HG02763 (cell line): ENCODE results near the gene SLC10A3.

ENCODE experiments used
- ATAC-seq: cut with Tn5 transposase; IDR thresholded peaks from one replicate; pipeline ENCODE4 v1.9.1; 2021; ENCODE audit warnings: mild to moderate bottlenecking, moderate library complexity; ENCODE audit not compliant: unreplicated experiment

The SLC10A3 gene

DNA sequence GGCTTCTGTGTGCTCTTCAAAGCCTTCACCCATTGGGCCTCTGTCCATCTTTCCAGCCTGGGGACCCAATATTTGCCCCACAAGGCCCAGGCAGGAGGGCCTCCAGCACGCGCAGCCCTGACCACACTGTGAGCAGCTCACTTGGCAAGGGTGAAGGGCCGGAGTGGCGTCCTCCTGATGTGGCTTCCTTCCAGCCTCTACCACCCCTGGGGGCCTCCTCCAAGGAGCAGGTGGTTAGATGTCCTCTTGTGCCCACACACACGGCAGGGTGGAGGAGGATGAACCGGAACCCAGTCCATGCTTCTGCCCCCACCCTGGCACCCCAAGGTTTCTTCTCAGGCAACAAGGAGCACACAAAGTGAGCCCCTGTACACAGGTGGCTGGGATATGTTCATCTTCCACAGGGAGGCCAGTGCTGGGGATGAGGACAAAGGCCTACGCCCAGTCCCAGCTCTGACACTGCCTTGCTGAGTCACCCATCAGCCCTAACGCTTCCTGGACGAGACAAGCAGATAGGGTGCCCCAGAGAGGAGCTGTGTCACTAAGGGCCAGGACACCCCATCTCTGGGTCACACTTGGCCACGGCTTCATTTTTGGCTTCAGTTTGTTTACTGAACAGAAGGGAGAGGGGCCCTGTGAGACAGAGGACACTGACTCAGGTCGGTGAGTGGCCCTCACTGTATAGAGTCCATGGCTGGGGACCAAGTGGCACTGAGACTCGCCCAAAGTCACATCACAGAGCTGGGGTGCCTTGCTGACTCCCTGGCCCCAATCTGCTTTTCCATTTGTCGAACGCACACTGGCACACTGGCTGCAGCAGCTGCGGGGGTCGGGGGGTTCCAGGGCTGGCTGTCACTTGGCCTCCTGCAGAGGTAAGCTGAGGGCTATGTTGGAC lies 5.9 kb downstream of the SLC10A3 start:
- ATAC-seq: no peak

DNA sequence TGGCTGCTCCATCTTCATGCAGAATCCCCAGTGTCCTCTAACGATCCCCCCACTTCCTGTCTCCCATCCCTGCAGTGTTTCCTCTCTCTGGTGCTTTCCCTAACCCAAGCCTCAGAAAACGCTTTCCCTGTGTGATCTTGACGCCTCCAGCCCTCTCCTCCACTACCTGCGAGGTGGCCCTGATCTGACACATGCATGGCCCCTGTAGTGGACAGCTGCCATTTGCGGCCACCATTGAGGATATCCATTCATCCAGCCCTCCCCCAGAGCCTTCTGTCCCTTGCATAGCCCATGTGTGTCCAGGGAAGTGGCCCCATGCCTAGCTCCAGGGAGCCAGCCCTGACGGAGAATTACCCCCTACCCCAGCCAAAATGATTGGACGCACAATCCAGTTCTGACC lies 7.1 kb downstream of the SLC10A3 start:
- no peak for ATAC-seq

GRCh38 chrX:154482786-154483185 lies 7.6 kb downstream of the SLC10A3 start:
- no peak for ATAC-seq

- ATAC-seq: no peak
These were observed 8.4 kb downstream of the SLC10A3 start for GRCh38 chrX:154481911-154482601.

GRCh38 chrX:154481195-154481594 lies 9.2 kb downstream of the SLC10A3 start:
- no peak for ATAC-seq

DNA sequence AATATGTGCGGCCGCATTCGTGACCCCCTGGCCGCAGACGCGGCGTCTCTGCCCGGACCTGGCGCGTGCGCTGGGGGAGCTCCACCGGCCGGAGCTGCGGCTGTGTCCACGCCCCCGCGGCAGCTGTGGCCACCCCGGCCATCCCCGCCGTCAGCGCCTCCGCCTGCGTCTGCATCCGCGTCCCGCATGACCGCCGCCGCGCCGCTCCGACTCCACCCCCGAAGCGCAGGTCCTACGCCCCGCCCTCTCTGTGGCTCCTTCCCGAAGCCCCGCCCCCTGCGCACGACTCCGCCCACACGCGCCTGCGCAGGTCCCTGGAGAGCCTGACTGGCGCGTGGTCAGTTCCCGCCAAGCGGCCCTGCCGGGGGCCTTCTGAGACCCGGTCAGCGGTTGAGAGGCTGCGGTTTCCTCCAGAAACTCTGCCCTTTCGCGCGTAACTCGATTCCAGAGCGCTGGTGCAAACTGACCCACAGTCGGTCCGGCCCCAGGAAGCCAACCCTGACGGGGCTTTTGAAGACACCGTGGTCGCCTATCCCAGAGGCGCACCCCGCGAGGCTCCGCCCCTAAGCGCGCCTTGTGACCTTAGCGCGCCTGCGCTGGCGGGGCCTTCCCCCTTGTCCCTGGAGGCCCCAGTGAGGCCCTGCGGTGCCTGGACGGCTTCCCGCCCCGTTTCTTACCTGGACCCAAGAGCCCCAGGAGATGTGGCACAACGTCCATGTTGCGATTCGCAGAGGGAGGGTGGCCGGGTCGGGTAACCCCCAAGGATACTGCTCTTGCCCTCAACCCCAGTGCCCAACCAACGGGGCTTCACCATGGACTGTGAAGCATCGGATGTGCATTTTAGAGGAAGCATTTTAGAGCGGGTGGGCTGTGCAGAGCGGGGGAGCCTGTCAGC lies 11.5 kb downstream of the SLC10A3 start, which contains the start of gene LAGE3:
TSS of gene LAGE3 (minus strand) at position 554 of the 895 bp plus-strand sequence. CDS start at position 188, 366 bp downstream.
- peak; percentile 85 for ATAC-seq

DNA sequence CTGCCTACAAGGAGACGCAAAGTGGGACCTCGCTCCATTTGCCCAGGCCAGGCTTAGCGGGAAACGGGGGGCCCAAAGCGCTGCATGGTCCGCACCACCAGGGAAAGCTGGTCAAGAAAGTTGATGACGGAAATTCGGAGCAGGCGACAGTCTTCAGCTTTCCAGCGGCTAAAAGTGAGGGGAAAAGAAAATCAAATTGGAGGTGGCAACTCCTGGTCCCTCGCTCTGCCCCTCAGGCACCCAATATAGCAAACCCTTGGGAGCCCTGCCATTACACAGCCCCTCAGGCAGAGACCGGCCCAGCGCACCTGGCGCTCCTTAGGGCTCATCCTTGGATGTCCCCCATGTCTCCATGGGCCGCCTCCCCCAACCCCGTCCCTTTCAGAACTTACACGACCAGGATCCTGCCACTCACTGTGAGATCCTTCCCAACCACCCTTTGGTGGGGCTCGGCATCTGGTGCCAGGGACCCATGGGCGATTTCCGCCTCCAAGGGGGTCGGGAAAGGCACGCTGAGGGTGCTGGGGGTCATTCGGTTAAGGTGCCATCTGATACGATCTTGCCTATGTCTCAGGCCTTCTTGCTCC lies 12.4 kb downstream of the SLC10A3 start:
- no peak for ATAC-seq

- ATAC-seq: no peak
These were observed 13.6 kb downstream of the SLC10A3 start for GRCh38 chrX:154476821-154477220.

DNA sequence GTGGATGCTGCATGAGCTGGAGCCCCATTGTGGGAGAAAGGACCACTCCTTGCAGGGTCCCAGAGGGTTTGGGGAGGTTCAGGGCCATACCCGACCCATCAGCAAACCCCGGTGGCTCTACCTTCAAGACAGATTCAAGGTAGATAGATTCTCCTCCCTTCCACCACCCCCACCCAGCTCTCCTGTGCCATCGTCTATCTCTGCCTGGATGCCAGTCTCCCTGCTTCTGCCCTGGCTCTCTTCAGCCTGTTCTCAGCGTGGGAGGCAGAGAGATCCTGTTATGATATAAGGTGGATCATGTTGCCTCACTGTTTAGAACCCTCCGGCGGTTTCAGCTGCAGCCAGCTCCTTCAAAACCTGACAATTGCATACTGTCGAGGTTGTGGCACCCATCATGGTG lies 16.7 kb downstream of the SLC10A3 start:
- ATAC-seq: no peak

GRCh38 chrX:154472685-154473632 lies 17.5 kb downstream of the SLC10A3 start:
- ATAC-seq: no peak

- ATAC-seq: no peak
These were observed 18.4 kb downstream of the SLC10A3 start for GRCh38 chrX:154471839-154472684.

- no peak for ATAC-seq
These were observed 19.4 kb downstream of the SLC10A3 start for GRCh38 chrX:154470914-154471568.

DNA sequence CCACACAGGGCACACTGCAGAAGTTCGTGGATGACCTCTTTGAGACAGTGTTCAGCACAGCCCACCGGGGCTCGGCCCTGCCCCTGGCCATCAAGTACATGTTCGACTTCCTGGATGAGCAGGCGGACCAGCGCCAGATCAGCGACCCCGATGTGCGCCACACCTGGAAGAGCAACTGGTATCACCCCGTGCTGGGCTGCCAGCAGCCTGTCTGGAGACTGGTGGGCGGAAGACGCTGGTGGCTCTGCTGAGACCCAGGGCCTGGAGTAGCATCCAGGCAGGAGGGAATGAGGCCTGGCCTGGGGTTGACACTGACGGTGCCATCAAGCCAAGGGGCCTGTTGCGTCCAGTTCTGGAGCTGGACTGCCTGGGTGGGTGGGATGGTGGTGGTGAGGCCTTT lies 20.0 kb downstream of the SLC10A3 start:
- no peak for ATAC-seq

DNA sequence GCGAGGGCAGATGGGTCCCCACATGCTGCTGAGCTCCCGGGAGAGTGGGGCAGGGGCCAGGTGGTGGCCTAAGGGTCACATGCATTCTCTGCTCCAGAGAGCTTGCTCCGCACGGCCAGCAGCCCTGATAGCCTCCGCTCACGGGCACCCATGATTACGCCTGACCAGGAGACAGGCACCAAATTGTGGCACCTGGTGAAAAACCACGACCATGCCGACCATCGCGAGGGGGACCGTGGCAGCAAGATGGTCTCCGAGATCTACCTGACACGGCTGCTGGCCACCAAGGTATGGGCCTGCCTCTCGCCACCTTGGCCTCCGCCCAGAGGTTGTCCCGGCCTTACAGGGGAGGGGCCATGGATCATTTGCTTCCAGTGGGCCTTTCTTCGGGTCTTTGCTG lies 20.5 kb downstream of the SLC10A3 start:
- ATAC-seq: no peak

DNA sequence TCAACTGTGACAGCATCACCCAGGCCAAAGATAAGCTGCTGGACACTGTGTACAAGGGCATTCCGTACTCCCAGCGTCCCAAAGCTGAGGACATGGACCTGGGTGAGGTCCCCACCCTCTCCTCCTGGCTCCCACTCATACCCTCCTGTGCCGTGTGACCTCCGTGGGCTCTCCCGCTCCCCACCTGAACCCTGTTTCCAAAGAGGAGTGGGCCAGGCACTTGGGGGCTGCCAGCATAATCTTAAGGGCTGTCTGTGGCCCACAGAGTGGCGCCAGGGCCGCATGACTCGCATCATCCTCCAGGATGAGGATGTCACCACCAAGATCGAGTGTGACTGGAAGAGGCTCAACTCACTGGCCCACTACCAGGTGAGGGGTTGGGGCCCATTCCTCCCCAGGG lies 21.3 kb downstream of the SLC10A3 start:
- no peak for ATAC-seq

- ATAC-seq: no peak
These were observed 22.2 kb downstream of the SLC10A3 start for GRCh38 chrX:154468217-154468616.

GRCh38 chrX:154467556-154467955 lies 22.9 kb downstream of the SLC10A3 start:
- ATAC-seq: no peak

- ATAC-seq: no peak
These were observed 23.5 kb downstream of the SLC10A3 start for GRCh38 chrX:154466907-154467306.
